GM12878 (cell line): ENCODE measurements around the gene UBE2C. TPM values are rescaled to one million over a fixed set of nuclear protein-coding genes. Genes with fewer than 3 reads are reported as not detected.

Experiments
- ATAC-seq: fragments of 200-7000 bp; cut with Tn5 transposase; 3 replicates; pipeline ENCODE4 v1.9.1; 2020; ENCODE audit warnings: mild to moderate bottlenecking, moderate library complexity
- BruUV-seq: library from RNA; stranded (reverse); fragments of 400-500 nt; replicated peaks from 2 replicates; lab custom pipeline; 2021; lab: Mats Ljungman, UMichigan
- CTCF ChIA-PET: fragments of 300-600 bp; sonication (Branson Sonifier 250); formaldehyde crosslinking; extraction: SDS; loops from one replicate; lab custom pipeline; 2021; ENCODE audit warnings: inconsistent platforms; lab: Yijun Ruan, JAX
- POLR2A ChIA-PET: fragments of 350-600 bp; formaldehyde crosslinking; extraction: SDS; loops from one replicate; lab custom pipeline; 2021; ENCODE audit warnings: inconsistent platforms; lab: Charles Lee
- RAD21 ChIA-PET: fragments of 300-600 bp; sonication (Branson Sonifier 250); formaldehyde crosslinking; loops from one replicate; lab custom pipeline; 2023; ENCODE audit warnings: antibody characterized with exemption; ENCODE audit not compliant: unreplicated experiment; lab: Charles Lee
- SMC1A ChIA-PET: fragments of 300-600 bp; sonication (Branson Sonifier 250); formaldehyde crosslinking; loops from one replicate; lab custom pipeline; 2023; ENCODE audit not compliant: unreplicated experiment, uncharacterized antibody; lab: Charles Lee
- DNase-seq: peaks from one replicate; pipeline ENCODE4 v3.0.0-alpha.2; 2011; ENCODE audit warnings: low read depth, low spot score
- FAIRE-seq: peaks from 3 replicates; lab custom pipeline; 2011; peaks lifted over from hg19 to GRCh38; lab: Jason Lieb, UNC
- H2AFZ ChIP-seq: 2 replicates; pipeline ENCODE4 v1.6.0; 2011; ENCODE audit warnings: low read depth, low read length, control low read depth; ENCODE audit not compliant: control insufficient read depth
- H3K27ac ChIP-seq: 2 replicates; pipeline ENCODE4 v1.5.1; 2011; ENCODE audit warnings: control low read depth; ENCODE audit not compliant: control insufficient read depth, insufficient read depth
- H3K27me3 ChIP-seq, 2 experiments: replicated peaks in 1 of 2; 2 replicates each; pipeline versions ENCODE4 v1.6.0 to v1.6.1; 2011; ENCODE audit warnings: low read length in 1 of 2; ENCODE audit not compliant: control insufficient read depth in 2 of 2, insufficient read depth in 2 of 2
- H3K36me3 ChIP-seq, 2 experiments: 2 replicates each; pipeline ENCODE4 v1.5.1; 2011; ENCODE audit warnings: low read length in 1 of 2; ENCODE audit not compliant: control insufficient read depth in 2 of 2, insufficient read depth in 2 of 2
- H3K4me1 ChIP-seq: 2 replicates; pipeline ENCODE4 v1.6.1; 2011; ENCODE audit warnings: mild to moderate bottlenecking, low read length, moderate library complexity, mixed read lengths; ENCODE audit not compliant: control insufficient read depth, insufficient read depth
- H3K4me2 ChIP-seq: 2 replicates; pipeline ENCODE4 v1.6.0; 2011; ENCODE audit warnings: control low read depth; ENCODE audit not compliant: control insufficient read depth, insufficient read depth
- H3K4me3 ChIP-seq: fragments of 200-600 bp; sonication (generic); 2 replicates; pipeline ENCODE4 v1.5.1; 2016
- H3K79me2 ChIP-seq: 2 replicates; pipeline ENCODE4 v1.6.0; 2011; ENCODE audit warnings: low read length; ENCODE audit not compliant: control insufficient read depth, insufficient read depth
- H3K9ac ChIP-seq: 2 replicates; pipeline ENCODE4 v1.8.0; 2011; ENCODE audit warnings: low read length, control low read depth, mixed read lengths; ENCODE audit not compliant: control insufficient read depth, insufficient read depth
- H3K9me3 ChIP-seq: replicated peaks from 3 replicates; pipeline ENCODE4 v1.5.1; 2011; ENCODE audit warnings: mild to moderate bottlenecking, low read length; ENCODE audit not compliant: control insufficient read depth, insufficient read depth
- H4K20me1 ChIP-seq: 2 replicates; pipeline ENCODE4 v1.6.0; 2011; ENCODE audit not compliant: control insufficient read depth, insufficient read depth
- ASH2L ChIP-seq: fragments of 300-600, 200-600 bp; sonication (generic); IDR thresholded peaks from 2 replicates; pipeline ENCODE4 v1.6.1; 2017; ENCODE audit warnings: low read depth, mild to moderate bottlenecking, borderline replicate concordance
- CBX3 ChIP-seq: fragments of 200-600 bp; sonication (generic); IDR thresholded peaks from 2 replicates; pipeline ENCODE4 v1.6.1; 2016; ENCODE audit warnings: low read depth, borderline replicate concordance
- CHD1 ChIP-seq: IDR thresholded peaks from 2 replicates; pipeline ENCODE4 v1.6.1; 2012; ENCODE audit warnings: low read depth, low read length, improper control_type of control experiment
- EGR1 ChIP-seq, 2 experiments: IDR thresholded peaks; 1 replicate in 1 of 2; 2 replicates in 1 of 2; pipeline ENCODE4 v1.6.1; 2011 to 2012; ENCODE audit warnings: low read depth in 2 of 2, low read length in 2 of 2, borderline replicate concordance in 1 of 2, mild to moderate bottlenecking in 1 of 2, moderate library complexity in 1 of 2
- ELK1 ChIP-seq: IDR thresholded peaks from 2 replicates; pipeline ENCODE4 v1.6.1; 2012; ENCODE audit warnings: low read depth, low read length, improper control_type of control experiment
- IRF3 ChIP-seq: fragments of 450-650 bp; IDR thresholded peaks from 2 replicates; pipeline ENCODE4 v1.6.1; 2014; ENCODE audit warnings: mild to moderate bottlenecking
- KLF5 ChIP-seq: fragments of 450-650 bp; IDR thresholded peaks from 2 replicates; pipeline ENCODE4 v1.6.1; 2014; ENCODE audit warnings: mild to moderate bottlenecking; ENCODE audit not compliant: partially characterized antibody
- NR2F1 ChIP-seq: fragments of 450-650 bp; conservative IDR thresholded peaks from 2 replicates; pipeline ENCODE4 v1.6.1; 2017; ENCODE audit warnings: mild to moderate bottlenecking
- POU2F2 ChIP-seq: IDR thresholded peaks from 3 replicates; pipeline ENCODE4 v1.6.1; 2011; ENCODE audit warnings: low read depth, mild to moderate bottlenecking, low read length, borderline replicate concordance
- SP1 ChIP-seq: IDR thresholded peaks from one replicate; pipeline ENCODE4 v1.6.1; 2011; ENCODE audit warnings: low read depth, low read length
- TARDBP ChIP-seq: IDR thresholded peaks from 2 replicates; pipeline ENCODE4 v1.6.1; 2016; ENCODE audit warnings: borderline replicate concordance
- ZNF207 ChIP-seq: fragments of 450-650 bp; IDR thresholded peaks from 2 replicates; pipeline ENCODE4 v1.6.1; 2014; ENCODE audit warnings: antibody characterized with exemption, mild to moderate bottlenecking, borderline replicate concordance
- ZNF274 ChIP-seq: IDR thresholded peaks from one replicate; pipeline ENCODE4 v1.8.0; 2011; ENCODE audit not compliant: insufficient read length, insufficient read depth
- ZNF592 ChIP-seq: fragments of 450-650 bp; IDR thresholded peaks from 2 replicates; pipeline ENCODE4 v1.6.1; 2017; ENCODE audit warnings: mild to moderate bottlenecking, moderate library complexity
- WGBS: methylation state at CpG from one replicate; pipeline ENCODE4 v1.1.6; 2016; ENCODE audit warnings: low lambda C conversion rate; ENCODE audit not compliant: insufficient replicate concordance, insufficient coverage; ENCODE audit errors: missing lambda C conversion rate; 5-methylcytosine and 5-hydroxymethylcytosine counted together
- in situ Hi-C: fragments of 300-500 bp; cut with MboI; formaldehyde crosslinking; loops from 9 replicates; pipeline ENCODE4 v1.14.3; 2018; ENCODE audit warnings: mixed read lengths
- intact Hi-C: fragments of 100-400 bp; cut with micrococcal nuclease; formaldehyde crosslinking; loops from one replicate; pipeline ENCODE4 v1.14.2; 2022; ENCODE audit not compliant: unreplicated experiment
- polyA plus RNA-seq, 11 experiments: library from polyadenylated mRNA; depleted of rRNA in 4 of 11; unstranded in 6 of 11; stranded (reverse) in 5 of 11; fragments of >200 nt; fragmentation: Nextera tagmentation in 4 of 11; fragmentation: Illumina TruSeq in 1 of 11; extraction: Ambion mirVana in 4 of 11; extraction: Trizol in 1 of 11; gene quantifications; 1 replicate in 1 of 11; 2 replicates in 10 of 11; pipeline versions ENCODE4 v1.2.1 to v1.2.3, GENCODE V29; 2011 to 2016; ENCODE audit warnings: inconsistent platforms in 2 of 11, missing spikeins in 2 of 11, low read depth in 1 of 11
- total RNA-seq, 4 experiments: library from RNA; depleted of rRNA in 3 of 4; stranded (reverse); fragments of >200 nt in 3 of 4; fragmentation: Illumina TruSeq in 1 of 4; extraction: Trizol in 1 of 4; gene quantifications; 2 replicates each; pipeline versions ENCODE4 v1.2.1 to v1.2.3, GENCODE V29; 2013 to 2021
- TF ChIP-seq, protein P1 (sequence below): fragments of 150-350 bp; IDR thresholded peaks from 2 replicates; pipeline ENCODE4 v1.6.1; 2016; ENCODE audit warnings: low read depth, low read length

UBE2C gene
- total and polyA plus RNA-seq, 10 of the 15 experiments (the other 5 are each of a cell fraction or from before 2014, with no cell fraction given), result 86.2 to 412 (median 176) TPM

GRCh38 chr20:45772693-45773092 is 39.8 kb upstream of the UBE2C start:
- no peaks in the 10 kb centered on the region for H3K4me1 ChIP-seq
- H3K9me3 ChIP-seq, result no peaks in the 10 kb centered on the region
- POLR2A ChIA-PET, result interaction anchor here (0.6 to 0.7 kb wide), 3 partner anchors 64 to 810 kb away, joined by 3 to 5 read pairs (median 4); no protein-coding TSS in a partner anchor
- BruUV-seq, result no TSS peak
- in situ Hi-C loops, result loop anchor here (5.0 kb wide), 2 partner anchors 315 to 450 kb away; no protein-coding TSS in a partner anchor
- DNase-seq (no peak), ATAC-seq (no peak), FAIRE-seq (no peak)
- no peak overlapping the region for H3K9ac ChIP-seq
- H3K27ac ChIP-seq, result no peak overlapping the region
- no peaks in the 10 kb centered on the region for H4K20me1 ChIP-seq
- no peaks in the 10 kb centered on the region for H3K36me3 ChIP-seq
- no peak overlapping the region for H3K4me3 ChIP-seq
- no peaks in the 10 kb centered on the region for H3K27me3 ChIP-seq
- H2AFZ ChIP-seq, result no peak overlapping the region
- H3K79me2 ChIP-seq, result no peaks in the 10 kb centered on the region
- WGBS, result 10% methylated on average over 3 of the region's 3 CpGs
- CTCF ChIA-PET, result interaction anchor here (1.1 to 4.1 kb wide), 7 partner anchors 7 to 449 kb away, joined by 3 to 47 read pairs (median 20); partner anchors contain the start of genes WFDC10A and WFDC9
- RAD21 ChIA-PET, result interaction anchor here (0.6 to 1.0 kb wide), 3 partner anchors 155 to 452 kb away, joined by 3 to 4 read pairs (median 3); no protein-coding TSS in a partner anchor
- no peak overlapping the region for H3K4me2 ChIP-seq
- intact Hi-C loops, result loop anchor here (10.0 kb wide), 1 partner anchor 148 kb away; the partner anchor contains the start of gene WFDC10A
- SMC1A ChIA-PET, result interaction anchor here (2.3 kb wide), 1 partner anchor 7 kb away, joined by 11 read pairs; no protein-coding TSS in a partner anchor
- no peak for TF ChIP-seq ELK1
- no peak for TF ChIP-seq ZNF274
- TF ChIP-seq ASH2L, result no peak
- no peak for TF ChIP-seq POU2F2
- no peak for TF ChIP-seq NR2F1
- no peak for TF ChIP-seq IRF3
- TF ChIP-seq, protein P1, sequence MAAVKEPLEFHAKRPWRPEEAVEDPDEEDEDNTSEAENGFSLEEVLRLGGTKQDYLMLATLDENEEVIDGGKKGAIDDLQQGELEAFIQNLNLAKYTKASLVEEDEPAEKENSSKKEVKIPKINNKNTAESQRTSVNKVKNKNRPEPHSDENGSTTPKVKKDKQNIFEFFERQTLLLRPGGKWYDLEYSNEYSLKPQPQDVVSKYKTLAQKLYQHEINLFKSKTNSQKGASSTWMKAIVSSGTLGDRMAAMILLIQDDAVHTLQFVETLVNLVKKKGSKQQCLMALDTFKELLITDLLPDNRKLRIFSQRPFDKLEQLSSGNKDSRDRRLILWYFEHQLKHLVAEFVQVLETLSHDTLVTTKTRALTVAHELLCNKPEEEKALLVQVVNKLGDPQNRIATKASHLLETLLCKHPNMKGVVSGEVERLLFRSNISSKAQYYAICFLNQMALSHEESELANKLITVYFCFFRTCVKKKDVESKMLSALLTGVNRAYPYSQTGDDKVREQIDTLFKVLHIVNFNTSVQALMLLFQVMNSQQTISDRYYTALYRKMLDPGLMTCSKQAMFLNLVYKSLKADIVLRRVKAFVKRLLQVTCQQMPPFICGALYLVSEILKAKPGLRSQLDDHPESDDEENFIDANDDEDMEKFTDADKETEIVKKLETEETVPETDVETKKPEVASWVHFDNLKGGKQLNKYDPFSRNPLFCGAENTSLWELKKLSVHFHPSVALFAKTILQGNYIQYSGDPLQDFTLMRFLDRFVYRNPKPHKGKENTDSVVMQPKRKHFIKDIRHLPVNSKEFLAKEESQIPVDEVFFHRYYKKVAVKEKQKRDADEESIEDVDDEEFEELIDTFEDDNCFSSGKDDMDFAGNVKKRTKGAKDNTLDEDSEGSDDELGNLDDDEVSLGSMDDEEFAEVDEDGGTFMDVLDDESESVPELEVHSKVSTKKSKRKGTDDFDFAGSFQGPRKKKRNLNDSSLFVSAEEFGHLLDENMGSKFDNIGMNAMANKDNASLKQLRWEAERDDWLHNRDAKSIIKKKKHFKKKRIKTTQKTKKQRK, result no peak
- no peak for TF ChIP-seq SP1
- no peak for TF ChIP-seq TARDBP
- no peak for TF ChIP-seq ZNF207
- no peak for TF ChIP-seq ZNF592
- TF ChIP-seq CBX3, result no peak
- TF ChIP-seq KLF5, result no peak
- TF ChIP-seq EGR1 (IDR thresholded peaks at IDR 0.05; ENCODE audit: borderline replicate concordance in 1 of 2, low read depth in 2 of 2, low read length in 2 of 2), result no peak
- TF ChIP-seq CHD1, result no peak
